Right forelimb (tissue), 1 donor: ENCODE results near the gene TMEM59L.

Experiments used
- DNase-seq: peaks from one replicate; pipeline ENCODE4 v3.0.0-alpha.2; 2018

The TMEM59L gene

GRCh38 chr19:18660051-18660910 lies 47.6 kb downstream of the TMEM59L start:
- DNase-seq: no peak

- DNase-seq: no peak
These were observed 48.4 kb downstream of the TMEM59L start for GRCh38 chr19:18660939-18661670.

GRCh38 chr19:18662972-18663732 lies 50.5 kb downstream of the TMEM59L start:
- no peak for DNase-seq

GRCh38 chr19:18663940-18664530 lies 51.4 kb downstream of the TMEM59L start:
- DNase-seq: no peak

- no peak for DNase-seq
These were observed 53.1 kb downstream of the TMEM59L start for GRCh38 chr19:18665771-18666202.

GRCh38 chr19:18666317-18666716 lies 53.6 kb downstream of the TMEM59L start:
- no peak for DNase-seq

GRCh38 chr19:18666784-18667183 lies 54.1 kb downstream of the TMEM59L start:
- DNase-seq: no peak

- DNase-seq: no peak
These were observed 55.0 kb downstream of the TMEM59L start for GRCh38 chr19:18667531-18668251.

GRCh38 chr19:18668252-18668631 lies 55.6 kb downstream of the TMEM59L start:
- no peak for DNase-seq

- DNase-seq: no peak
These were observed 56.3 kb downstream of the TMEM59L start for GRCh38 chr19:18668744-18669523.

GRCh38 chr19:18669524-18669817 lies 56.8 kb downstream of the TMEM59L start:
- DNase-seq: no peak

- no peak for DNase-seq
These were observed 57.2 kb downstream of the TMEM59L start for GRCh38 chr19:18669883-18670282.

- no peak for DNase-seq
These were observed 57.6 kb downstream of the TMEM59L start for GRCh38 chr19:18670312-18670711.
